ENCODE results near the gene NPC1.
"Not testable (repeated sequence)": the region's sequence is repeated elsewhere in the genome, so short reads cannot be mapped to it uniquely, and the experiment has no call there.

NPC1 gene

DNA sequence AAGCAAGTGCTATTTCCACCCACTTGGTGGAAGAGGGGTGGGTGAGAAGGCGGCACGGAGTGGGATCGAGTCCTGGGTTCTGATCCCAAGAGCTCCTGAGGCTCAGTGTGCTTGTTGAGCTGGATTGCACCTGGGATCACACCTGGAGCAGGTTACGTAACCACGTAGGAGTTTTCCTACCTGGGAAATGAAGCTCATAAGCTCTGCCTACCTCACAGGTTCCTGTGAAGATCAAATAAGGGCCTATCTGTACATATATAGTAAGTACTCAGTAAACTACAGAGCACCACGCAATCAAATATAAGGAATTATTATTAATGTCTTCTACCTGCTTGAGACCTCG lies 11.0 kb downstream of the NPC1 start:
- no peak for DNase-seq (ENCODE audit: low read depth, low spot score)

DNA sequence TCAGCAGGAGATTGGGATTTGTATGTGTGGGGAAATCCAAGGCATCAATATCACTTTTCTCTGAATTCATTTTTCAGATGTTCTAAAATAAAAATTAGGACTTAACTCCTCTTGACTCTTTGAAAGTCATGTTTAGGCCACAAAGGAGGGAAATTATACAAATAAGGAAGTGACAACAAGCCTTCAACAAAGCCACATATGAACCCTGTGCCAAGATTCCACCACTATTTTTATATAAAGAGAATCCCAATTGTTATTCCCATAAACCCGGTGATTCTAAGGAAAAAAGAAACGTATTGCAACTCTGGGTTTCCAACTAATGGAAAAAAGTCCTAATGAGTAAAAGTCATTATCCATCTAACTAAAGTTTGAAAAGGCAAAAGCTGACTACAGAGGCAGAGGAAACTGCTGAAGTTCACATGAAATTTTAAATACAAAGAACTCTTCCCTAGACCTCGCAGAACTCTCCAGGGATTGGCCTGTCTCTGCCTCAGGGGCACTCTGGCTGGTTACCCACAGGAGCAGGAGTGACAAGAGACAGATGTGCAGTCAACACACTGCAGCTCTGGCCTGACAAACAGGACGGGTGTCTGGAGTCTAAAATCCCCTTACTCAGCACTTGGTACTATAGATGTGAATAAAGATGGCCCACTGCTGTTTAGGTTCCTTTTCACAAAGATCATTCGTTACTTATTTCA lies 11.5 kb downstream of the NPC1 start:
- DNase-seq (ENCODE audit: low read depth, low spot score) = no peak

DNA sequence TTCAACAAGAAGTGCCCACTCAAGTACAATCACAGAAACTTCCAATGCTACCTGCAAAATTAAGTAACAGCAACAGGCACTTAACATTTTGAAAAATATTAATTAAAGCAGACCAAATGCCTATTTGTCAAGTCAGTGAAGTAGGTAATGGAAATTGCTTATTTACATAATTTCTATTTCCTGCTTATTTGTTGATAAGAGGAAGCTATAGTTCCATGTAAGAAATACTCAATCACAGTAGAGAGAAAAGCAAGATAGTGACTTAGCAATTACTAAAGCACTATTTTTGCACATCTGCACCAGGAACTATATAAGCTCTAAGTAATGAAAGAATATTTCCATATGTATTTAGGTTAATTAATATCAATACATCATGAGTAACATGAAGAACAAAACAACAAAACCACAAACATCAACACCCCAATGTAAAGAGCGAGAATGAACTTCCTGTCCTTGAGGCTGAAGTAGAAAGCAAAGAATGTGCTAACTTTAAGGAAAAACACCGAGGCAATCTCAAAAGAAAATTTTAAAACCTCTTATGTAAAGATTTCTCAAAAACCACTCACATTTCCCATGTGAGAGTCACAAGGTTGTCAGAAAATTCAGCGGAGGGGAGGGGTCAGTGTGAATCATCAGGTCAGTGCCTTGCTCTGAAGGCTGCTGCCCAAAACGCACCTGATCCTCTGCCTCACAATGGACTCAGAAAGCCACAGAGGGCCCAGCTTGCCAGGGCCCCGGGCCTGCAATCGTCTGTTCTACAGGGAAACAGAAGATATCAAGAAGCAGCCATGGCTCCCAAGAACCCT lies 12.5 kb downstream of the NPC1 start:
- no peak for DNase-seq (ENCODE audit: low read depth, low spot score)

DNA sequence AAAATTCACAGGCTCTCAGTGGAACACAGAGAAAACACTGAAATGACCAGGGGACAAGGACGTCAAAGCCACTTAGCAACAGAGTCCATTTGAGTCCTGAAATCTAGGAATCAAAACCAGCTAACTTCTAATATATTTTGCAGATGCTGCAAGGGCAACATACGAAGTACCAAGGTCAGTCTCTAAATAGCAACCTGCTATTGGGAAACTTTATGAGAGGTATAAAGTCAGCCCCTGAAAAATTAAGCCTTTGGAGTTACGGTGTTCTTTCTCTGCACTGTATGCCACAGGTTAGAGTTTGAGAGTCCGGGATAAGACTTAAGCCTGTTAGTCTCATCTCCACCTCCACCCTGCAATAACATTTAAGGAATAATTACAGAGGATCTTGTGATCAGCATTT lies 13.3 kb downstream of the NPC1 start:
- no peak for DNase-seq (ENCODE audit: low read depth, low spot score)

DNA sequence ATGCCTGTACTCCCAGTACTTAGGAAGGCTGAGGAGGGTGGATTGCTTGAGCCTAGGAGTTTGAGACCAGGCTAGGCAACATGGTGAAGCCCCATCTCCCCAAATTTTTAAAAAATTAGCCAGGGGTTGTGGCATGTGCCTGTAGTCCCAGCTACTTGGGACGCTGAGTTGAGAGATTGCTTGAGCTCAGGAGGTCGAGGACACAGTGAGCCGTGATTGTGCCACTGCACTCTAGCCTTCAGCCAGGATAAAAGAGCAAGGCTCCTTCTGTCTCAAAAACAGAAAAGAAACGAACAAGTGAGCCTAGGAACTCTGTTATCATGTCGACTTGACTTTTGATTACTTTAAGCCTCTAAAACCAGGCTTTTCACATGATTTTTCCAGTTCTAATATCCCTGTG lies 13.7 kb downstream of the NPC1 start:
- DNase-seq (ENCODE audit: low read depth, low spot score) = no peak

DNA sequence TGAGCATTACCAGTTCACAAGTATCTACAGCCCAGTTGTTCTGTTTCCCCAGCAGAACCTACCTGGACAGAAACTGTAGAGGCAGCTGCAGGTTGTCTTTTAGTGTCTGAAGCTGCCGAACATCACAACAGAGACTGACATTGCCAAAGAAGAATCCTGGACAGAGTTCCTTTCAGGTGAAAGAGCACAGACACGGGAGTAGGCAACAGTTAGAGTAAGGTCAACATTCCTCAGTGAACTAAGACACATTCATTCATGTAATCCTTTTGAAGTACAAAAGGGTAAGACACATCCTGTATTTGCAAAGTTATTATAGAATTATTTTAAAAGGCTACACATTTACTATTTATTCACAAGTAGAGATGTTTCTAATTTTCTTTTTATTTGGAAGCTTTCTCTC lies 14.3 kb downstream of the NPC1 start:
- DNase-seq (ENCODE audit: low read depth, low spot score) = no peak

DNA sequence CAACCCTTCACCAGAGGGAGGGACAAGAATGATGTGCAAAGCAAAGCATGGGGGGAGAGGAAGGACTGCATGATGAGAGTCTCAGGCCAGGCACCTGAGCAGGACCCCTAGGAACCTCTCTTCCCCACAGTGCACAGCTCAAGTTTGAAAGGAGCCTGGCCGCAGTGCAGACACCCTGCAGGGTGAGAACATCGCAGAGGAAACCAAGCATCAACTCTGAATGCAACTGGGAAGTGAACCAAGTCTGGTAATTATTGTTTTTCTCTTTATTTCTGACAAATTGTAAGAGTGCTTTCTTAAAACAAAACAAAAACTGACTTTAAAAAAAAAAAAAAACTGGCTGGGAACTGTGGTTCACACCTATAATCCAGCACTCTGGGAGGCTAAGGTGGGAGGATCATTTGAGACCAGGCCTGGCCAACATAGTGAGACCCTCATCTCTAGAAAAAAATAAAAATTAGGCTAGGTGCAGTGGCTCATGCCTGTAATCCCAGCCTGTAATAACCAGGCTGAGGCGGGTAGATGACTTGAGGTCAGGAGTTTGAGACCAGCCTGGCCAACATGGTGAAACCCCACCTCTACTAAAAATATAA lies 15.3 kb downstream of the NPC1 start:
- no peak for DNase-seq (ENCODE audit: low read depth, low spot score)

DNA sequence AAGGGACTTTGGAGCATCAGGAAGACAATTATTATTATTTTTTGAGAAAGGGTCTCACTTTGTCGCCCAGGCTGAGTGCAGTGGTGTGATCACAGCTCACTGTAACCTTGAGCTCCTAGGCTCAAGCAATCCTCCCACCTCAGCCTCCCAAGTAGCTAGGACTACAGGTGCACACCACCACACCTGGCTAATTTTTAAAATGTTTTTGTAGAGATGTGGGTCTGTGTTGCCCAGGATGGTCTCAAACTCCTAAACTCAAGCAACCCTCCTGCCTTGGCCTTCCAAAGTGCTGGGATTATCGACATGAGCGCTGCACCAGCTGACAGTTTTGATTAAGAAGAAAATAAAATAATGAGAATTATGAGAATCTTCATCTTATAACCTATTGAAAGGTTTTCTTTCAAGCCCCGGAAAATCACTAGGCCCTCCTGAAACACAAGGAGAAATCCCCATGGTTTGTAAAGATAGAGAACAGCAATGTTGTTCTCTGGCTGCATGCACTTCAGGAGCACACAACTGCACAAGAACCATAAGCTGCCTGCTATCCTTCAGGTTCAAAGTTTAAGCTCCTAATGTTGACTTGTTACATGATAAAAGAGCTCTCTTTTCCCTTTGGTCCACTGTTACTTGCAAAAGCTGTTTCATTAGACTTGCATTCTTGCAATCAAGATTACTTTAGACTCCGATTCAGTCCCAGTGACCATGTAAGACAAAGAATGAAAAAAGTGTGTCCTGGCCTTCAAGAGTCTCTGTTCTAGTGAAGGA lies 16.8 kb downstream of the NPC1 start:
- no peak for DNase-seq (ENCODE audit: low read depth, low spot score)

DNA sequence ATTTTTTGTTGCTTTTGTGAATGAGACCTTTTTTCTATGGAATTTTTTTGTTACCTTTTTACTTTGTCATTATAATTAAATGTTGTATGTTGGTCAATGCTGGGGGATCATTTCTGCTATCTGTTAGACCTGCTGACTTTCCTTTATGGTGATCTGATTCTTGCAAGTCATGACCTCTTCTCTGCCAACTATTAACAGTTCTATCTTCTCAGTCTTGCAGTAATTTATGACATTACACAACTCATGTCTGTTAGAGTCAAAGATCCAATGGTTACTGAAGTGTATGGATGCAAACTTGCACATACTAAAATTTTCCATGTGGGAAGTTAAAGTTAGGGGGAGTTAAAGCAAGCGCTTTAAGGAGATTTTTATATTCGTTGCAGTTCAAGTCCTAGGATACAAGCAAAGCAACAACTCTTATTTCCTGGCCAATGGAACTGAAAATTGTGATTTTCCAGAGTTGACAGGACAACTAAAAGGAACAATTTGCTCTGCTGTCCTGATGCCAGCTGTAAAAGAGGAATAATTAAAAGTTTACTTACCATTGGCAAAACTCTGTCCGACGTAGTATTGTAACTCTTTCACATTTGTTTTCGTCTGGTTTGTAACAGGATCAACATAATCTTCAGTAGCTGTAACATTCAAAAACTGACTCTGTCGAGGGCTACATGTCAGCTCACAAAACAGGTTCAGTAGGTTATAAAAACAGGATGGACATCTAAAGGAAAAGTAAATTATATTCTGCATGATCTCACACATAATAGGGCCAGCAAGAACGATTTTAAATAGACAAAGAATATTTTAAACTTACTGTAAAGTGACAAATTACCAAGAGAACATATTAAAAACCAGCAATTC lies 17.8 kb downstream of the NPC1 start:
- no peak for DNase-seq (ENCODE audit: low read depth, low spot score)

DNA sequence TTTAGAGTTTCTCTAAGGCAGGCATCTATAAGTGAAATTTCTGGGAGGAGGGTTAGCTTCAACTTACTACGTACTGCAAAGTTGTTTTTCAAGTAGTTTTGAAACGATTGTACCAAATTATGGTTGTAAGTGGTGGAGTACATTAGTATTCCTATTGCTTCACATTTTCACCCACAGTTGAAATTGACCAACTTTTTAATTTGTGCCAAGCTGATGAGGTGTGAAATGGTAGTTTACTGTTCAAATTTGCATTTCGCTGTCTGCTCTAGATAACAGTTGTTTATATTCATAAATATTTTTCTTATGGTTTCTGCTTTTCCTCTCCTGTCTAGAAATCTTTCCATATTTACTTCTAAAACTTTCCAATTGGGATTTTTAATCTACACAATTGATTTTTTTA lies 18.6 kb downstream of the NPC1 start:
- DNase-seq (ENCODE audit: low read depth, low spot score) = no peak

DNA sequence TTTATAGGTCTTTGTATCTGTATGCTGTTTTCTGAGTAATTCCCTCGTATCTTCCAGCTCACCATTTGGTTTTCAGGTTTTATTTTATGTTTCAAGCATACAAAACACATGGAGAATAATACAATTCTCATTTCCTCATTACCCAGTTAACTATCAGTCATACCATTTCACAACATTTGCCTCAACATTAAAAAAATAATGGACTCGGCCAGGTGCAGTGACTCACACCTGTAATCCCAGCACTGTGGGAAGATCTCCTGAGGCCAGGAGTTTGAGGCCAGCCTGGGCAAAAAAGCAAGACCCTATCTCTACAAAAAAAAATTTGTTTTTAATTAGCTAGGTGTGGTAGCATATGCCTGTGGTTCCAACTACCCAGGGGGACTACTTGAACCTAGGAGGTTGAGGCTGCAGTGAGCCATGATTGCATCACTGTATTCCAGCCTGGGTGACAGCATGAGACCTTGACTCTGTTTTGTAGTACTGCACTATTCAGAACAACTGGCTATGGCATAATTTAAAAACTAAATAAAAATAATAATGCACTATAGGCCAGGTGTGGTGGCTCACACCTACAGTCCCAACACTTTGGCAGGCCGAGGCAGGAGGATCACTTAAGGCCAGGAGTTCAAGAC lies 20.3 kb downstream of the NPC1 start:
- DNase-seq (ENCODE audit: low read depth, low spot score) = no peak

DNA sequence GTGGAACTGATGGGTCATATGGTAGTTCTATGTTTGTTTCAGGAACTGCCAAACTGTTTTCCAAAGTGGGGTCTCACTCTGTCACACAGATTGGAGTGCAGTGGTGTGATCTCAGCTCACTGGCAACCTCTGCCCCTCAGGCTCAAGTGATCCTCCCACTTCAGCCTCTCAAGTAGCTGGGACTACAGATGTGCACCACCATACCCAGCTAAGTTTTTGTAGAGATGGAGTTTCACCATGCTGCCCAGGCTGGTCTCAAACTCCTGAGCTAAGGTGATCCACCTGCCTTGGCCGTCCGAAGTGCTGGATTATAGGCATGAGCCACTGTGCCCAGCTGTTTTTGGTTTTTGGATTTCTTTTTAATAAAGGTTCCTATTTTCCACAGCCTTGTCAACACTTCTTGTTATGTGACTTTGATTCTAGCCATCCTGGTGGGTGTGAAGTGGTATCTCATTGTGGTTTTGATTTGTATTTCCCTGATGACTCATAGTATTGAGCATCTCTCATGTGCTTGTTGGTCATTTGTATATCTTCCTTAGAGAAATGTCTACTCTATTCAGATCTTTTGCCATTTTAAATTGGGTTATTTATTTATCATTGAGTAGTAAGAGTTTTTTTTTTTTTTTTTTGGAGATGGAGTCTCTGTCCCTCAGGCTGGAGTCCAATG lies 22.8 kb downstream of the NPC1 start:
- DNase-seq (ENCODE audit: low read depth, low spot score) = no peak

DNA sequence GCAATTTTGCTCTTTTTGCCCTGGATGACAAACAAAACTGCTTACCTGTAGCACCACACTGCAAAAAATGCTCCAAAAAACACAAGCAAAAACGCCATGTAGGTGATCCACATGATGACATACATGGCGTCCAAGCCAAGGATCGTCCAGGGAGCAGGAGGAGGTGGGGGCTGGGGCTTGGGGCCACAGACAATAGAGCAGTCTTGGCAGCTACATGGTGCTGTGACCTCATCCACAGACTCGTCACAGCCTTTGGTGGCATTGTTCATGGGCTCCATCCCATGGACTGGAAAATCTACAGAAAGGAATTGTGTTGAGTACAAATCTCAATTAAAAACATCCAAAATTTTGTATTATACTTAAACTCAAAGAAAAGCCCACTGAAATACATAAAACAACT lies 26.1 kb downstream of the NPC1 start:
- no peak for DNase-seq (ENCODE audit: low read depth, low spot score)

DNA sequence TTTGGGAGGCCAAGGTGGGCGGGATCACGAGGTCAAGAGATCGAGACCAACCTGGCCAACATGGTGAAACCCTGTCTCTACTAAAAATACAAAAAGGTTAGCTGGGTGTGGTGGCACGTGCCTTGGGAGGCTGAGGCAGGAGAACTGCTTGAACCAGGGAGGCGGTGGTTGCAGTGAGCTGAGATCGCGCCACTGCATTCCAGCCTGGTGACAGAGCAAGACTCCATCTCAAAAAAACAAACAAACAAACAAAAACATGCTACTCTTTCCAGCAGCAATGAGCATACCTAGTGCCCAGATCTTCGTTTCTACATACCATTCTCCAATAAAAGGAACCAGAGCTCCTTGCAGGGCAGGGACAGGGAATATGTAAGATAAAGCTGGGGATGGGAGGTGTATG lies 28.8 kb downstream of the NPC1 start:
- not testable (repeated sequence) for DNase-seq (ENCODE audit: low read depth, low spot score)

DNA sequence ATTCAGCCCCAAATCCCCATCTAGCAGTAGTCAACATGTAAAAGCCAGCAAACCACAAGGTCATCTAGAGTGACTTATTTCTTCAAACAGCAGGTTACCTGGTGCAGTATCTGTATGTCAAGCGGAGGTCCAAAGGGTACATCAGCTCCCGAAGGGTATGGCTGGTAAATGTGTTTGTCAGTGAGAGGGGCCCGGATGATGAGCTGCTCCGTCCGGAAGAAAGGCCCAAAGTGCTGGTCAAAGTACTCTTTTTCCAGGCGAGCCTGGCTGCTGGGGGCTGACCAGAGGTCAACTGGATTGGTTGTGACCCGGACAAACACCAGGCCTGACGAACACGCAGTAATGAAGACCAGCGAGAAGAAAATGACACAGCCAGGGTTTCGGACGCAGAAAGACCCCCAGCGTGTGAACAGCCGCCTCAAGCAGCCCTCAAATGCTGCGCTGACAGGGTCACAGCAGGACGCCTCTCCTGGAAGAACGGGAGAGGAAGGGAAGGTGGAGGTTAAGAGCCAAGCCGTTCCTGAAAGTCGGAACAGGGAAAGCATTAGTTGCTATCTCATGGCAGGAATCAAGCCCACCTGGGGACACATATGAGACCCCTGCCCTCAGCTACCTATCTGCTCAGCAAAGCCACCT lies 30.0 kb downstream of the NPC1 start:
- DNase-seq (ENCODE audit: low read depth, low spot score) = no peak

DNA sequence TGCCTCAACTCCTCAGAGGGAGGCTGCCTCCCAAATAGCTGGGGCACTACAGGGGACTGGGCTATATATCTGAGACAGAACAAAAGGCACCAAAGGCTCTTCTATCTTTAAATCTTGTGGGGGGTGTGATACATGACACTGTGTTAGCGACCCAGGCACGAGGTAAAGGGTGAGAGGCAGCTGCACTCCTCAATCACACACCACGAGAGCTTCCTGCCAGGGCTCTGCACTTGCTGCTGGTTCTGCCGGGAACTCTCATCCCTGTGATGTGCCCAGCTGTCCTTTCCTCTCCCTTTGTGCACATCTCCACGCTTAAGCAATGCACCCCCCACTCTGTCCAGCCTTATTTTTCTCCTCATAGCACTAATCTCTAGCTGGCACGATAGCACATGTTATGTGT lies 32.4 kb downstream of the NPC1 start:
- DNase-seq (ENCODE audit: low read depth, low spot score) = no peak

DNA sequence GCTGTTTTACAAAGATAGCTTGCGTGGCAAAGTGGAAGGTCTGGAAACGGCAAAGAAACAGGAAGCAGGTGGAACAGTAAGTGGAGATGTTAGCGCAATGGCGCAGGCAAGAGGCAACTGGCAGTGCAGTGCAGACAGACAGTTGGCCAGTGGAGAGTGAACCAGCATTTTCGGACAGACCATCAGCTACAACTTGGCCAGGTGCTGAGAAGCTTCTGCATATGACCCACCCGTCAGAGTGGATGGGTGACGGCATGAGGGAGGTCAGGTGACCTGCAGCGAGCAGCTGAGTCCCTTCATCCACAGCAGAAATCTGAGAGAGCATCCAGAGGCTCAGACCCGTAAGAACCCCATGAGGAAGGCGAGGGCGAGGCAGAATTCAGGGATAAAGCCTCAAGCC lies 33.8 kb downstream of the NPC1 start:
- DNase-seq (ENCODE audit: low read depth, low spot score) = no peak

DNA sequence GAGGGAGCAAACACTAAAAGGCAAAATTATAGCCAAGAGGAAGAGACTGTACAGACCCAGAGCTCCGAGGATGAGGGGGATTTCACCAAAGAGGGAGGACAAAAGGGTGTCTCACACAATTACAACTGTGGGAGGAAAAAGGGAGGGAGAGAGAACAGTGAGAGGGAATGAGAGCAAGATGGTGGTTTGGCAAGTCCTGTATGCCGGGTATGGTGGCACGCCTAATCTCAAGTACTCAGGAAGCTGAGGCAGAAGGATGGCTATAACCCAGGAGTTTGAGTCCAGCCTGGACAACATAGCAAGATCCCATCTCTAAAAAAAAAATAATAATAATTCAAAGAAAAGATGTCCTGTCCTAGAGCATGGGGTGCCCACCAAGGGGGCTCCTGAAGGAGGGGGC lies 34.3 kb downstream of the NPC1 start:
- no peak for DNase-seq (ENCODE audit: low read depth, low spot score)

DNA sequence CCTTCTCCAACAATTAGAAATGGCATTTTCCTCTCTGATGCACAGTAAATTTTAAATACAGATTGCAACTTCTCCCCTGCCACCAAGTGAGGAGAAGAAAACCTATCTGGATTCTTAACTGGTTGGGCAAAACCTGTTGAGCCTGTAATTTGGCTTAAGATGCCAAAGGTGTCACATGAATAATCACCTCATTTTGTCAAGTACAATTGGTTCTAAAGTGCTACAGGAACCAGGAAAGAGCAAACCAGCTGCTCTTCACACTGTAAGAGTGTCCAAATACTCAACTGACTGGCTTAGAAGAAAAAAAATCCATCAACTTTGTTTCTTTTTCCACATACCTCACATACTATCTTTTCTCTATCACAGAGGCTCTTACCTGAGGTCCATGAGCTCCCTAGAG lies 35.4 kb downstream of the NPC1 start:
- DNase-seq (ENCODE audit: low read depth, low spot score) = no peak

DNA sequence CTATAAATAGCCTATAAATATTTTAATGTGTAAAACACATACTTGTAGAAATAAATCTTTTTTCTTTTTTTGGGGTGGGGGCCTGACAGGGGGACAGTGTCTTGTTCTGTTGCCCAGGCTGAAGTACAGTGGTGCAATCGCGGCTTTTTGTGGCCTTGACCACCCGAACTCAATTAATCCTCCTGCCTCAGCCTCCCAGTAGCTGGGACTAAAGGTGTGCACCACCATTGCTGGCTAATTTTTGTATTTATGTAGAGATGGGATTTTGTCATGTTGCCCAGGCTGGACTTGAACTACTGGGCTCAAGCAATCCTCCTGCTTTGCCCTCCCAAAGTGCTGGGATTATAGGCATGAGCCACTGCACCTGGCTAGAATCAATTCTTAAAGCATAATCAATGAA lies 37.6 kb downstream of the NPC1 start:
- no peak for DNase-seq (ENCODE audit: low read depth, low spot score)
